ENCODE results near the gene CTDSP2.

Gene CTDSP2

GRCh38 chr12:57808351-57808750, 38.2 kb downstream of the CTDSP2 start:
- no peaks in the 10 kb centered on the region for H3K9me3 Mint-ChIP-seq
- no peaks in the 10 kb centered on the region for H3K27me3 Mint-ChIP-seq
- H3K27ac Mint-ChIP-seq, result no peak overlapping the region
- H3K4me3 Mint-ChIP-seq, result no peak overlapping the region
- no peak for ATAC-seq
- H3K36me3 Mint-ChIP-seq, result peaks cover 7% of the 10 kb centered on the region
- H3K4me1 Mint-ChIP-seq, result no peaks in the 10 kb centered on the region

GRCh38 chr12:57807285-57807684, 39.2 kb downstream of the CTDSP2 start:
- no peaks in the 10 kb centered on the region for H3K4me1 Mint-ChIP-seq
- H3K4me3 Mint-ChIP-seq, result no peak overlapping the region
- no peaks in the 10 kb centered on the region for H3K27me3 Mint-ChIP-seq
- no peaks in the 10 kb centered on the region for H3K9me3 Mint-ChIP-seq
- H3K36me3 Mint-ChIP-seq, result peaks cover 13% of the 10 kb centered on the region
- no peak overlapping the region for H3K27ac Mint-ChIP-seq
- ATAC-seq, result no peak

DNA sequence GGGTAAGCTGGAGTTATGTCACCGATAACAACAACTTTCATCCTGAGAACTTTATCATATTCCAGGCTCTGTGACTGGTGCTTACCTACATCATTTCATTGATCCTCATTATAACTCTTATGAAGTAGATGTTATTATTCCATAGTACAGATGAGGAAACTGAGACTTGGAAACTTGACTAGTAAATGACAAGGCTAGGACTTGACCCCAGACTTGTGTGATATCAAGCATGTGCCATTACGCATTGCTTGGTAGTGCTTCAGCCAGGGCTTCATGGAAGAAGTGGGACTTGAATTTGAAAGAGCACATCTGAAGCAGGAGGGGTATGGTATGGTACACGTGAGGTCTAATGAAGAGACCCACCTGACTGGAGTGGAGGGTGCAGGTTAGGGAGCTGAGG, 39.9 kb downstream of the CTDSP2 start:
- H3K36me3 Mint-ChIP-seq, result peaks cover 11% of the 10 kb centered on the region
- H3K4me3 Mint-ChIP-seq, result no peak overlapping the region
- no peaks in the 10 kb centered on the region for H3K4me1 Mint-ChIP-seq
- H3K27me3 Mint-ChIP-seq, result no peaks in the 10 kb centered on the region
- no peaks in the 10 kb centered on the region for H3K9me3 Mint-ChIP-seq
- ATAC-seq, result no peak
- no peak overlapping the region for H3K27ac Mint-ChIP-seq

DNA sequence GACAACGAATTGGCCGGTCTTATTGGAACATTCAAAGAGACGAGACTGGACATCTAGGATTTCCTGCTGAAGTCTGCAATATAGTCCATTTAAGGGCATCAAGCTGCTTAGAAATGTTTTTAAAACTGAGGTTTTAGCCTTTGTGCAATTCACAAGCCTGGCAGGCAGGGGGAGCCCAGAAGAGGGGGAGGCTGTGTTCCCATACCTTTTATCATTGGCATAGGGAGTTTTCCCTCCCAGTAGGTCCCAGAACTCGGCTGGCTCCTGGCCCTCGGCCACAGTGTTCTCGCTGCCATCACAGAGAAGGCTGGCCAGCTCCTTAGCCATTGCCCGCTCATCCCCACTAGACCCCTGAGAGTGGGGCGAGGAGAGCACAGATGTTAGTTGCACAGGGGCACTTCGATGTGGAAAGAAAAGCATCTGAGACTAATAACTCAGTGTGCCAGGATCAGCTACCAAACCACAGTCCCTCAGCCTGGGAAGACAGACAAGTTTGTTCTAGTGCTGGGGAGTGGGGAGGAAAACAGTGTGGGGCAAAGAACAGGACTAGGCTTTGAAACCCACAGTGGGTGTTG, 43.1 kb downstream of the CTDSP2 start:
- Mint-ChIP-seq H3K4me3 (no peak overlapping the region), H3K27me3 (no peaks in the 10 kb centered on the region), H3K27ac (no peak overlapping the region), H3K4me1 (no peaks in the 10 kb centered on the region), H3K36me3 (peaks cover 22% of the 10 kb centered on the region), H3K9me3 (no peaks in the 10 kb centered on the region)
- ATAC-seq, result no peak

DNA sequence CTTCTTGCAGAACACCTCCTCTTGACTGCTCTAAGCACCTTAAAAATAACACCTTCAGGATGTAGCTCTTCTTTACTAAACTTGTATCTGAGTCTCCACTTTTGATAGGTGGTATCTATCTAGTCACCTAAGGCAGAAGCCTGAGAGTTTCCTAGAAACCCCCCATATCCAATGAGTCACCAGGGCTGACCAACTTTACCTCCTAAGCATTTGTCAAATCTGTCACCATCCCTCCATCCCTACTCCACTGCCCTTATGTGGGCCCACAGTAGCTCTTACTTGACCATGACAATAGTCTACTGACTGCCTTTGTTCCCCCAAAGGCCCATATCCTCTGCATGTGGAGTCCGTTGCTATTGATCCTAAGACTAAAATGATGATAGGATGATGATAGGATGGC, 43.9 kb downstream of the CTDSP2 start:
- Mint-ChIP-seq H3K27ac (no peak overlapping the region), H3K27me3 (no peaks in the 10 kb centered on the region), H3K4me1 (no peaks in the 10 kb centered on the region), H3K4me3 (no peak overlapping the region), H3K36me3 (peaks cover 27% of the 10 kb centered on the region), H3K9me3 (no peaks in the 10 kb centered on the region)
- no peak for ATAC-seq

DNA sequence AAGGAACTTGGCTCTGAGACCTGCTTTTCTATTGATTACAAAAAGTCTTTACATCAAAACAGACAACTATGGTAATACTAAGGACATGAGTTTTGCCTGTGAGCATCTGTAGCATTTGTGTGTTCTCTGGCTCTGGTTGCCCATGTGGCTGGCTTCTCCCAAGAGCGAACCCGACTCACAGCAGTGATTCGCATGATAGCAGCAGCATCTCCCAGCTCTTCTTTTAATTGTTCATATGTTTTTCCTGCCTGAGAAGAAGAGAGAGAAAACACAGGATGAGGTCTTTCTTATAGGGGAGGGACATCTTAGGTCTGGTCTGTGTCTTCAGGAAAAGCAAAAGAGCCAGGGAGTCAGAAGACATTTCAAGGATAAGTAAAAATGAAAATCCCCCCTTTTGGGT, 45.6 kb downstream of the CTDSP2 start:
- Mint-ChIP-seq H3K4me1 (no peaks in the 10 kb centered on the region), H3K27me3 (no peaks in the 10 kb centered on the region), H3K9me3 (no peaks in the 10 kb centered on the region), H3K36me3 (peaks cover 40% of the 10 kb centered on the region), H3K27ac (no peak overlapping the region), H3K4me3 (no peak overlapping the region)
- no peak for ATAC-seq

- Mint-ChIP-seq H3K27ac (no peak overlapping the region), H3K4me3 (no peak overlapping the region), H3K36me3 (peaks cover 57% of the 10 kb centered on the region), H3K9me3 (no peaks in the 10 kb centered on the region), H3K27me3 (no peaks in the 10 kb centered on the region), H3K4me1 (no peaks in the 10 kb centered on the region)
- ATAC-seq, result no peak
Measured at GRCh38 chr12:57797933-57798332, 48.6 kb downstream of the CTDSP2 start.

DNA sequence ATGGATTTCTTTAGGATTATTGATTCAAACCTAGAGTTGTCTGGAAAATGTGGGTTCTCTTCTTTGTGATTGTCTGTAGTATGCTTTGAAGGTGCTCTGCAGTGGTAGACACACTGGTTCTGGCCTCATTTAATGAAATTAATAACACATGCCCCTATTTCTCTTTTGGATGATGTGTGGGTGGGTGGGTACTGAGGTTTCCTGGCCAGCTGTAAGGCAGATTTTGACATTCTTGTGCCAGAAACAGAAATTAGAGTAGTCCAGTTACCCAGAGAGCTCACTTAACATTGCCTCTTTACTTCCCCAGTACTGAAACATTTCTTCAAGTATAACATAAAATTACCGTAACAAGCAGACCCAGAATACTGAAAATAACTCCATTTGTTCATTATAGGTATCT, 49.5 kb downstream of the CTDSP2 start:
- no peak overlapping the region for H3K4me3 Mint-ChIP-seq
- no peaks in the 10 kb centered on the region for H3K4me1 Mint-ChIP-seq
- H3K36me3 Mint-ChIP-seq, result peaks cover 57% of the 10 kb centered on the region
- no peak for ATAC-seq
- no peaks in the 10 kb centered on the region for H3K27me3 Mint-ChIP-seq
- H3K9me3 Mint-ChIP-seq, result no peaks in the 10 kb centered on the region
- H3K27ac Mint-ChIP-seq, result no peak overlapping the region

DNA sequence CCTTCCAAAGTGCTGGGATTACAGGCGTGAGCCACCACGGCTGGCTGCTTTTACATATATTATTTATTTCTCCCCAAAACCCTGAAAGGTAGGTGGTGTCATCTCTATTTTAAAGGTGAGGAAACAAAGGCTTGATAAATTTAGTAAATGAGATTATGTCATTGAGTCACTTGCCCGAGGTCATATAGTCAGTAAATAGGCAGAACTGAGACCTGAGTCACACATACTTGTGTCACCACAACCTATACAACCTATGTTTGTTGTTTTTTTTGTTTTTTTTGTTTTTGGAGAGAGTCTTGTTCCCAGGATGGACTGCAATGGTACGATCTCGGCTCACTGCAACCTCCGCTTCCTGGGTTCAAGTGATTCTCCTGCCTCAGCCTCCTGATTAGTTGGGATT, 51.2 kb downstream of the CTDSP2 start:
- Mint-ChIP-seq H3K27ac (no peak overlapping the region), H3K4me1 (no peaks in the 10 kb centered on the region), H3K27me3 (no peaks in the 10 kb centered on the region), H3K9me3 (no peaks in the 10 kb centered on the region), H3K4me3 (no peak overlapping the region), H3K36me3 (peaks cover 59% of the 10 kb centered on the region)
- ATAC-seq, result no peak

GRCh38 chr12:57793920-57794319, 52.6 kb downstream of the CTDSP2 start:
- Mint-ChIP-seq H3K9me3 (no peaks in the 10 kb centered on the region), H3K4me3 (no peak overlapping the region), H3K27ac (no peak overlapping the region), H3K36me3 (peaks cover 54% of the 10 kb centered on the region), H3K4me1 (no peaks in the 10 kb centered on the region), H3K27me3 (no peaks in the 10 kb centered on the region)
- no peak for ATAC-seq

- ATAC-seq, result no peak
- H3K9me3 Mint-ChIP-seq, result no peaks in the 10 kb centered on the region
- H3K4me1 Mint-ChIP-seq, result peaks cover 17% of the 10 kb centered on the region
- no peaks in the 10 kb centered on the region for H3K27me3 Mint-ChIP-seq
- peaks cover 26% of the 10 kb centered on the region for H3K36me3 Mint-ChIP-seq
- peak overlapping the region; percentile 62 for H3K4me3 Mint-ChIP-seq
- no peak overlapping the region for H3K27ac Mint-ChIP-seq
Measured at GRCh38 chr12:57783861-57784260, 62.7 kb downstream of the CTDSP2 start.

GRCh38 chr12:57783466-57783801, 63.1 kb downstream of the CTDSP2 start:
- peak overlapping the region; percentile 86 for H3K27ac Mint-ChIP-seq
- H3K9me3 Mint-ChIP-seq, result no peaks in the 10 kb centered on the region
- peak overlapping the region; percentile 95 for H3K4me3 Mint-ChIP-seq
- peaks cover 17% of the 10 kb centered on the region for H3K4me1 Mint-ChIP-seq
- peaks cover 22% of the 10 kb centered on the region for H3K36me3 Mint-ChIP-seq
- H3K27me3 Mint-ChIP-seq, result no peaks in the 10 kb centered on the region
- ATAC-seq, result no peak

GRCh38 chr12:57782608-57783465, 63.7 kb downstream of the CTDSP2 start, which contains the start of gene TSFM:
Gene TSFM (plus strand): TSS chr12:57782787. CDS start chr12:57782802, 15 bp downstream.
- ATAC-seq, result peak; percentile 94
- Mint-ChIP-seq H3K36me3 (peaks cover 19% of the 10 kb centered on the region), H3K27ac (peak within 1 kb of the TSS; percentile 86), H3K27me3 (no peaks in the 10 kb centered on the region), H3K9me3 (no peaks in the 10 kb centered on the region), H3K4me1 (peaks cover 17% of the 10 kb centered on the region), H3K4me3 (peak within 1 kb of the TSS; percentile 95)

- peaks cover 17% of the 10 kb centered on the region for H3K4me1 Mint-ChIP-seq
- peak overlapping the region; percentile 86 for H3K27ac Mint-ChIP-seq
- H3K4me3 Mint-ChIP-seq, result peak overlapping the region; percentile 95
- peaks cover 14% of the 10 kb centered on the region for H3K36me3 Mint-ChIP-seq
- no peak for ATAC-seq
- H3K27me3 Mint-ChIP-seq, result no peaks in the 10 kb centered on the region
- no peaks in the 10 kb centered on the region for H3K9me3 Mint-ChIP-seq
Measured at GRCh38 chr12:57782243-57782607, 64.3 kb downstream of the CTDSP2 start.

DNA sequence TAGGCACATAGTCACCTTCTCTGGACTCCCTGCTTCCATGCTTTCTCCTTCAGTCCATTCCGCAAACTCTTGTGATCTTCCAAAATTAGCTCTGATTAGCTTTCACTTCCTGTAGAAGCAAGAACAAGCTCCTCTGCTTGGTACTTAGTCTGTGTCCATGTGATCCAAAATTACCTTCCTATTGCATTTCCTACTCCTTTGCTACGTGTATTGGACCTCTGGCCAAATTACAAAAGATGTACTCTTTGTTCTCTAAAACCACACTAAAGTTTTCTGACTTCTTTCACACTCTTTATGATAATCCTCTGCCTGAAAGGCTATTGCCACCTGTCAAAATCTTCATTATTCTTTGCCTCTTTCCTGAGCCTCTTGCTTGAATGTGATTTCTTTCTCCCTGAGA, 64.7 kb downstream of the CTDSP2 start:
- H3K9me3 Mint-ChIP-seq, result no peaks in the 10 kb centered on the region
- H3K4me3 Mint-ChIP-seq, result no peak overlapping the region
- no peak for ATAC-seq
- no peaks in the 10 kb centered on the region for H3K27me3 Mint-ChIP-seq
- H3K4me1 Mint-ChIP-seq, result peaks cover 17% of the 10 kb centered on the region
- H3K27ac Mint-ChIP-seq, result no peak overlapping the region
- H3K36me3 Mint-ChIP-seq, result peaks cover 9% of the 10 kb centered on the region

- Mint-ChIP-seq H3K4me1 (peaks cover 17% of the 10 kb centered on the region), H3K27me3 (no peaks in the 10 kb centered on the region), H3K36me3 (peaks cover 4% of the 10 kb centered on the region), H3K9me3 (no peaks in the 10 kb centered on the region), H3K4me3 (no peak overlapping the region), H3K27ac (no peak overlapping the region)
- ATAC-seq, result no peak
Measured at GRCh38 chr12:57781244-57781643, 65.3 kb downstream of the CTDSP2 start.
